ENCODE data around the gene PLXDC1.

The PLXDC1 gene

DNA sequence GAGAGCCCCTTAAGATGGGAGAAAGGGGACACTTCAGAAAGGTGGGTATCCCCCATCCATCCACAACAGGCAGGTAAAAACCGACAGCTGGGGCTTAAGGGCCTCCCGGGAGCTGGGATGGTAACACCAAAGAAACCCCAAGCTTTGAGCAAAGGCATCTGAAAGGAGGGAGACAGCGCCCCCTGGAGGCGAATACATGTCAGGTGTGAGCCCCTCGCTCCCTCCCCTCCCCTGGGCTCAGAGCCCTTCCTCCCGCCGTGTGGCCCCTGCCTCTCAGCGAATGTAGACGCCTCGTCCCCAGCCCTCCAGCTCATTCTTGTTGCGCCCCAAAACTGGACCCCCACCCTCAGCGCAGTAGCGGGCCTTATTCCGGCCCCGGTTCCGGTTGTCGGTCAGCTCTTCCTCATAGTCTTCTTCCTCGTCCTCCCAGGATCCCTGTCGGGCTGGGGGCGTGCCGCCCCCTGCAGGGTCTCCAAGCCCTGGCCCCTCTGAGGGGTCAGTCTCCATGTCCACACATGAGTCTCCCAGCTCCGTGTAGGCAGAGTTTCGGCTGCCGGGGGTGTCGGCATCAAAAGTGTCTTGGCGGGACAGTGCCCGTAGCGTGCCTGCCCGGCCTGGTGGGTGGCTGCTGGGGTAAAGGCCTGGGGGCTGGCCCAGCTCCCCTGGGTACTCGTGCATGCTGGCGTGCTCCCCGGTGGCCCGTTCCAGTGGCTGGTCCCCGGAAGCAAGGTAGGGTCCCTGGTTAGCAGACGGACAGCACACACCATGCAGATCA, 23.7 kb upstream of the PLXDC1 start (continued):
- no peak for TF ChIP-seq ZNF311 (tag by site-specific recombination; IDR thresholded peaks at IDR 0.05; ENCODE audit: borderline replicate concordance)
- TF ChIP-seq, protein P1, sequence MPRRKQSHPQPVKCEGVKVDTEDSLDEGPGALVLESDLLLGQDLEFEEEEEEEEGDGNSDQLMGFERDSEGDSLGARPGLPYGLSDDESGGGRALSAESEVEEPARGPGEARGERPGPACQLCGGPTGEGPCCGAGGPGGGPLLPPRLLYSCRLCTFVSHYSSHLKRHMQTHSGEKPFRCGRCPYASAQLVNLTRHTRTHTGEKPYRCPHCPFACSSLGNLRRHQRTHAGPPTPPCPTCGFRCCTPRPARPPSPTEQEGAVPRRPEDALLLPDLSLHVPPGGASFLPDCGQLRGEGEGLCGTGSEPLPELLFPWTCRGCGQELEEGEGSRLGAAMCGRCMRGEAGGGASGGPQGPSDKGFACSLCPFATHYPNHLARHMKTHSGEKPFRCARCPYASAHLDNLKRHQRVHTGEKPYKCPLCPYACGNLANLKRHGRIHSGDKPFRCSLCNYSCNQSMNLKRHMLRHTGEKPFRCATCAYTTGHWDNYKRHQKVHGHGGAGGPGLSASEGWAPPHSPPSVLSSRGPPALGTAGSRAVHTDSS (tag by site-specific recombination; IDR thresholded peaks at IDR 0.05) = peak; percentile 69
- no peak for TF ChIP-seq ZNF133 (tag by site-specific recombination; IDR thresholded peaks at IDR 0.05)
- TF ChIP-seq ZNF19 (tag by site-specific recombination; IDR thresholded peaks at IDR 0.05; ENCODE audit: low read depth) = no peak
- TF ChIP-seq ZFP69B (tag by site-specific recombination; IDR thresholded peaks at IDR 0.05) = no peak
- TF ChIP-seq ZNF626 (tag by site-specific recombination; IDR thresholded peaks at IDR 0.05) = no peak
- TF ChIP-seq KLF17 (tag by site-specific recombination; IDR thresholded peaks at IDR 0.05) = peak; percentile 51; the same call in 1 of the 2 replicates
- peak; percentile 80 for TF ChIP-seq ZNF157 (tag by site-specific recombination; IDR thresholded peaks at IDR 0.05)
- TF ChIP-seq ZBTB8A (tag by site-specific recombination; IDR thresholded peaks at IDR 0.05) = peak; percentile 28
- peak; percentile 44 for TF ChIP-seq ZBTB48 (tag by site-specific recombination; IDR thresholded peaks at IDR 0.05)

DNA sequence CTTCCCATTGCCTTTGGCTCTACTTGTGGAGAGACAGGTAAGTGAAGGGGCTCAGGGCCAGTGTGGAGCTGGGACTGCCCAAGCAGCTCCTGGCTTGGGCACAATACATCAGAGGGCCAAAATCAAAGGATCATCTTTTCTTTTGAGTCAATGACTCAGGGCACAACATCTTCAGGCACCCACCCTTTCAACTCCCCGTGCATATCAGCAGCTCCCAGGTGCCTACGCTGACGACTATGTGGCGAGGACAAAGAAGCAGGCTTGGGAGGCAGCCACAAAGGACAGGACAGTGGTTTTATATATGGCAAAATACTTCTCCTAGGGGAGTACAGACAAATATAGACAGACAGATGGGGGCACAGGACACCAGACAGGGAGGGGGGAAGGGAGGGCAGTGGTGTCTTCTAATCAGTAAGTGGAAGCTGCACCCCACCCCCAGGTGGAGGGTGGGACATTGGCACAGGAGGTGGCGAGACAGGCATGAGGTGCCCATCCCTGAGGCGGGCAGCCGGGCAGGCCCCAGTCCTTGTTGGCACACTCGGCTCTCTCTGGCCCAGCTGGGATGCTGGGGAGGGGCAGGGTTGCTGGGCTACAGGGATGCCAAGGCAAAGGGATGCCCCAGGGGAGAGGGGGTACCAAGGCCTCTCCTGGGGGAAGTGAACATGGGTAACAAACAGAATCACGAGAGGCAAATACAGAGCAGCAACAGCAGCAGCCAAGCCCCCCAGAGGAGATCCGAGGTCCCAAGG, 22.3 kb upstream of the PLXDC1 start:
- ChIA-PET POLR2A (interaction anchor here (1.1 to 2.0 kb wide), 3 partner anchors 9 to 26 kb away, joined by 4 to 18 read pairs (median 7); partner anchors contain the start of gene RPL19), CTCF (interaction anchor here (0.5 to 6.8 kb wide), 28 partner anchors 10 to 450 kb away, joined by 3 to 183 read pairs (median 5); partner anchors contain the start of genes ARL5C, CACNB1 and RPL19)
- 0 out of 2 replicates have a peak, but pooled peaks cover 5% of the 10 kb centered on the region for H3K4me1 ChIP-seq (ENCODE audit: control insufficient read depth, insufficient read depth, low read length)
- H3K9me3 ChIP-seq (ENCODE audit: control insufficient read depth, insufficient read depth, low read depth, low read length) = no peaks in the 10 kb centered on the region
- no peak overlapping the region for H3K27ac ChIP-seq (ENCODE audit: extremely low read depth, low read depth, low read length)
- no peak overlapping the region for H3K4me3 ChIP-seq (ENCODE audit: low read depth, low read length)
- peaks cover 8 to 31% of the 10 kb centered on the region in 2 experiments; a peak in 2 of 3 replicates for H3K36me3 ChIP-seq (ENCODE audit: control insufficient read depth in 2 of 2, insufficient read depth in 1 of 2, low read length in 2 of 2)
- TF ChIP-seq GLI2 (tag by site-specific recombination; IDR thresholded peaks at IDR 0.05; ENCODE audit: borderline replicate concordance, low read depth) (no peak), ZSCAN23 (tag by site-specific recombination; IDR thresholded peaks at IDR 0.05) (no peak), ZNF560 (tag by site-specific recombination; IDR thresholded peaks at IDR 0.05; ENCODE audit: borderline replicate concordance) (no peak), ZNF843 (tag by site-specific recombination; IDR thresholded peaks at IDR 0.05) (no peak), ZNF677 (tag by site-specific recombination; IDR thresholded peaks at IDR 0.05) (no peak), ZNF558 (tag by site-specific recombination; IDR thresholded peaks at IDR 0.05) (no peak)
- TF ChIP-seq, protein P2, sequence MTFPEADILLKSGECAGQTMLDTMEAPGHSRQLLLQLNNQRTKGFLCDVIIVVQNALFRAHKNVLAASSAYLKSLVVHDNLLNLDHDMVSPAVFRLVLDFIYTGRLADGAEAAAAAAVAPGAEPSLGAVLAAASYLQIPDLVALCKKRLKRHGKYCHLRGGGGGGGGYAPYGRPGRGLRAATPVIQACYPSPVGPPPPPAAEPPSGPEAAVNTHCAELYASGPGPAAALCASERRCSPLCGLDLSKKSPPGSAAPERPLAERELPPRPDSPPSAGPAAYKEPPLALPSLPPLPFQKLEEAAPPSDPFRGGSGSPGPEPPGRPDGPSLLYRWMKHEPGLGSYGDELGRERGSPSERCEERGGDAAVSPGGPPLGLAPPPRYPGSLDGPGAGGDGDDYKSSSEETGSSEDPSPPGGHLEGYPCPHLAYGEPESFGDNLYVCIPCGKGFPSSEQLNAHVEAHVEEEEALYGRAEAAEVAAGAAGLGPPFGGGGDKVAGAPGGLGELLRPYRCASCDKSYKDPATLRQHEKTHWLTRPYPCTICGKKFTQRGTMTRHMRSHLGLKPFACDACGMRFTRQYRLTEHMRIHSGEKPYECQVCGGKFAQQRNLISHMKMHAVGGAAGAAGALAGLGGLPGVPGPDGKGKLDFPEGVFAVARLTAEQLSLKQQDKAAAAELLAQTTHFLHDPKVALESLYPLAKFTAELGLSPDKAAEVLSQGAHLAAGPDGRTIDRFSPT (tag by site-specific recombination; IDR thresholded peaks at IDR 0.05) = peak; percentile 70; the same call in 1 of the 2 replicates
